T-helper 17 cell (primary cell): ENCODE results near the gene CDH9. TPM values are rescaled to one million over a fixed set of nuclear protein-coding genes. Genes with fewer than 3 reads are reported as not detected.
"Not testable (repeated sequence)": the region's sequence is repeated elsewhere in the genome, so short reads cannot be mapped to it uniquely, and the experiment has no call there.

Experiments used
- ATAC-seq: fragments of 150-1000 bp; cut with Tn5 transposase; 2 replicates; pipeline ENCODE4 v1.10.0; 2021; ENCODE audit warnings: mild to moderate bottlenecking, moderate library complexity
- DNase-seq, 3 donors: peaks; one replicate each; pipeline versions ENCODE4 v3.0.0 to v3.0.0-alpha.2; 2020 to 2021
- H3K9me3 ChIP-seq: one replicate; pipeline ENCODE4 v1.7.0; 2013; ENCODE audit warnings: low read length, mild to moderate bottlenecking; ENCODE audit not compliant: control insufficient read depth, poor library complexity, severe bottlenecking
- H3K27ac Mint-ChIP-seq: one replicate; pipeline ENCODE4 v1.8.0; 2022; ENCODE audit warnings: mild to moderate bottlenecking, moderate library complexity, mixed read lengths
- H3K27me3 Mint-ChIP-seq: one replicate; pipeline ENCODE4 v1.8.0; 2022; ENCODE audit warnings: mixed read lengths
- H3K36me3 Mint-ChIP-seq: one replicate; pipeline ENCODE4 v1.8.0; 2022; ENCODE audit warnings: low read depth, mixed read lengths
- H3K4me1 Mint-ChIP-seq: one replicate; pipeline ENCODE4 v1.8.0; 2022; ENCODE audit warnings: mild to moderate bottlenecking, mixed read lengths
- H3K4me3 Mint-ChIP-seq: one replicate; pipeline ENCODE4 v1.8.0; 2022; ENCODE audit warnings: mild to moderate bottlenecking, moderate library complexity, mixed read lengths
- total RNA-seq, 4 donors: library from RNA in 2 of 4; stranded (reverse) in 2 of 4; gene quantifications; one replicate each; pipeline ENCODE4 v1.2.3 and lab custom pipeline; 2022 to 2026

Gene CDH9
- total RNA-seq, 2 donors from 2014 or later, result not detected

DNA sequence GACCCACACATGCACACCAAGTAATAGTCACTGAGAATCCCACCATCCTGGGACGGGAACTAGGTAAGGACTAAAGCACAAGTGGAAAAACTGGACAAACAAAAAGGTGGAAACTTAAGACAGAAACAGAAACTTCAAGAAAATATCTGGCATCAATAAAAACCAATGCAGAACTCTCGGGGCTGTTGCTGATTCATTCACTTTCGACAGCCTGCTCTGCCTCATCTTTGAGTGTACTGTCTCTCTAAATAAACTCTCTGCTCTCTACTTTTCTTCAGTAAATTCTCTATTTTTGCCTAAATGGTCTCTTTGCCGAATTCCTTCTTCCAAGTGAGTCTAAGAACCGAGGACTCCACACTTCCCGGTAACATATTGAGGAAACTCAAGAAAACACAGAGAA lies 116.9 kb downstream of the CDH9 start:
- Mint-ChIP-seq H3K27me3 (no peaks in the 10 kb centered on the region), H3K4me3 (no peak overlapping the region), H3K36me3 (no peaks in the 10 kb centered on the region), H3K4me1 (no peaks in the 10 kb centered on the region), H3K27ac (no peak overlapping the region)
- ATAC-seq, result no peak
- H3K9me3 ChIP-seq, result no peaks in the 10 kb centered on the region
- DNase-seq, result no peak

DNA sequence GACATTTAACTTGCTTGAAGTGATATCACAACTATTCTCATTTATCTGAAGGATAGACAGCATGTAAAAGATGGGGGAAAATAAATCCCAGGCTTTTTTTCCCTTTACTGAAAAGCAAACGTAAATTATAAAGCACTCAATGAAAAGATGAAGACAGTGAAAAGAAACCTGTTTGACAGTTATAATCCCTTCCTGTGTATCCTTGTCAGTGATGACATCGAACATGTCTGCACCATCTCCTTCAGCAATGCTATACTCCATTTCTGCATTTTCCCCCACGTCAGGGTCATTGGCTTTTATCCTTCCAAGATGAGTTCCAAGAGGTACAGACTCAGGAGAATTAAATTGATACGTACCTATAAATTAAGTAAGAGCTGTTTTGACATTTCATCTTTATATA lies 134.9 kb downstream of the CDH9 start:
- no peak for ATAC-seq
- Mint-ChIP-seq H3K36me3 (no peaks in the 10 kb centered on the region), H3K4me1 (no peaks in the 10 kb centered on the region)

DNA sequence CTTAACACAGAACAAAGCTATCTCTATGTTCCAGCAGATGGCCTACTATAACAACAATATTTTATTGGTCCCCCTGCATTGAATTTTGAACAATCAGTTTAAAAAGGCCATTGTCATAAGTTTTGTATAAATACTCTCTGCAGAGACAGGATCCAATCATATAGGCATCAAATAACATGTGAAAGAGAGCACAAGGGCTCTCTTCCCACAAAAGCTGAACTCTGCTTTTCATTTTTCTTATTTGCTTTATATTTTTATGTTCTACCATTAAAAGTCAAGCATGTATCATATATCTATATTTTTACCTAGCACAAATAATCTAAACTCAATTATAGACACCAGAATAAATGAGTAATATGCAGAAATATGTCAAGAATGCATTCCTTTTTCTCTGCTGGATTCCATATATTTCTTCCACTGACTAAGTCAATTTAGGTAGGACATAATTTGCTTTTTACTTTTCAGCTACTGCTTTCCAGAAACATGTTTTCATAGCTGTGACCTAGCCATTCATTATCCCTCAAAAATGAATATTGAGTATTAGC lies 143.6 kb downstream of the CDH9 start:
- H3K9me3 ChIP-seq, result no peaks in the 10 kb centered on the region
- Mint-ChIP-seq H3K36me3 (no peaks in the 10 kb centered on the region), H3K27me3 (no peaks in the 10 kb centered on the region), H3K4me1 (no peaks in the 10 kb centered on the region), H3K27ac (no peak overlapping the region), H3K4me3 (no peak overlapping the region)
- ATAC-seq (no peak), DNase-seq (no peak)

More for the DNA sequence above, 134.9 kb downstream of the CDH9 start:
- Mint-ChIP-seq H3K4me3 (no peak overlapping the region), H3K27ac (no peak overlapping the region), H3K27me3 (no peaks in the 10 kb centered on the region)
- no peaks in the 10 kb centered on the region for H3K9me3 ChIP-seq
- no peak for DNase-seq

DNA sequence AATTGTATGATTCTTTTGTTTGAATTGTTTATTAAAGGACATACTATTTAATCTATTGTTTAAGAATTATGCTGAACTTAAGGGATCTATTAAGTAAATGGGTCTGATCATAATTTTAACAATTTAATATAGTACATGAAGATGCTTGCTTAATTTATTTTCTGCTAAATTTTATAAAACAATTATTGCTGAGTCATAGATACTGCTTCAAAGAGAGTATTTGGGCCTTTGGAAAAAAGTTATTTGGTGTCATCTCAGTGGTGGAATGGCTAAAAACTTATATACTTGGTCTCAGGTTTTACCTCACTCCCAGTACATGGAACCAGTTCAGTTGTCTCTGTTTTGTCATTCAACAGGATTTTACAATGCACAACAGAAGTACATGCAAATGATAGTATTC lies 145.3 kb downstream of the CDH9 start:
- Mint-ChIP-seq H3K36me3 (no peaks in the 10 kb centered on the region), H3K4me3 (no peak overlapping the region), H3K27me3 (no peaks in the 10 kb centered on the region), H3K27ac (no peak overlapping the region), H3K4me1 (no peaks in the 10 kb centered on the region)
- no peak for DNase-seq
- no peak for ATAC-seq
- no peaks in the 10 kb centered on the region for H3K9me3 ChIP-seq

DNA sequence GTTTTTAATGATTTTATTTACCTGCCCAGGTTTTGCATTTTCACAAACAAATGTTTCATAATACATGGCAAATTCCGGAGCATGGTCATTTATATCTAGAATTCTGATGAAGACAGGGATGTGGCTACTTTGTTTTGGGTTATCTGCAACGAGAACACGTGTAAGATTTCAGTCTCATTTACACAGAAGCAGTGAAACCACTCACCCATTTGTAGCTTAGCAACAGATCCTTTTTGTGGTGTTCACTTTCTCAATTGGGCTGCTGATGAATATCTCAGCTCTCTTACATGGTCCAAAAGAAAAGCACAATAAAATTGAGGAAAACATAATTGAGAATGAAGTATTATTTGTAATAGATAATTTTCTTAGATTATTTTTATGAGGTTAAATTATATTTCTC lies 148.6 kb downstream of the CDH9 start:
- H3K27ac Mint-ChIP-seq, result no peak overlapping the region
- ATAC-seq (no peak), DNase-seq (no peak)
- H3K4me1 Mint-ChIP-seq, result no peaks in the 10 kb centered on the region
- H3K4me3 Mint-ChIP-seq, result no peak overlapping the region
- H3K9me3 ChIP-seq, result no peaks in the 10 kb centered on the region
- no peaks in the 10 kb centered on the region for H3K36me3 Mint-ChIP-seq
- no peaks in the 10 kb centered on the region for H3K27me3 Mint-ChIP-seq

DNA sequence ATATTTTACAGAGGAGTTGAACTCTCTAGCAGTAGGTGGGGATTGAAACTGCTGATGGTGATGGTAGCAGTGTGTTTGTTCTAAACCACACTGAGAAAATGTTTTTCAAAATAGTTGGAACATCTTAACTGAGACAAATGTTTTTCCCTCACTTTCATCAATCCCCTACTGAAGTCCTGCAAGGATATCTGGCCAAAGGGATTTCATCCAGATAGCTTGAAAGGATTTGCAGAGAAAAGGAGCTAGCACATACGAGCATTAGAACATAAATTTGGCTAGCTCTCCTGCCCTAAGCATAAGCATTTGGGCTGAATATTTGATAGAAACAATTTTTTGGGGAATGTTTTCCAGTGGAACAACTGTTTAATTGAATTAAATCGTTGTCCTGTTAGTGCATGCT lies 153.9 kb downstream of the CDH9 start:
- Mint-ChIP-seq H3K4me3 (no peak overlapping the region), H3K36me3 (no peaks in the 10 kb centered on the region), H3K27me3 (no peaks in the 10 kb centered on the region), H3K27ac (no peak overlapping the region), H3K4me1 (no peaks in the 10 kb centered on the region)
- no peaks in the 10 kb centered on the region for H3K9me3 ChIP-seq
- ATAC-seq (no peak), DNase-seq (no peak)

DNA sequence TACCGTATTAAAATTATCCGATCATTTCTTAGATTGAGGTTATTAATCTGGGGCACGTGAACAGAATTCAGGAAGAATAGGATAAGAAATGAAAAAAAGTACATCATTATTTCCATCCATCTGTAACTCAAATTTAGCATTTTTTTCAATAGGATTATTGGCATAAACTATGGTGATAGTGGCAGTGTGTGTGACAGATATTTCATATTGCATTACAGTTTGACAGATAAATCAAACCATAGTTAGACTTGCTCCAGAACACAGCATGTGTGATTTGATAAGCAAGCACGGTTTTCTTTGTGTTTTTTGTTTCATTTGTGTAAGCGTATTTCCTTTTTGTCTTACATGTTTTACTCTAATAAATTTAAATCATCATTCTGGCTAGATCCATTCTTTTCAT lies 155.0 kb downstream of the CDH9 start:
- H3K9me3 ChIP-seq, result no peaks in the 10 kb centered on the region
- no peak overlapping the region for H3K27ac Mint-ChIP-seq
- H3K4me1 Mint-ChIP-seq, result no peaks in the 10 kb centered on the region
- H3K4me3 Mint-ChIP-seq, result no peak overlapping the region
- DNase-seq (no peak), ATAC-seq (no peak)
- no peaks in the 10 kb centered on the region for H3K27me3 Mint-ChIP-seq
- H3K36me3 Mint-ChIP-seq, result no peaks in the 10 kb centered on the region

DNA sequence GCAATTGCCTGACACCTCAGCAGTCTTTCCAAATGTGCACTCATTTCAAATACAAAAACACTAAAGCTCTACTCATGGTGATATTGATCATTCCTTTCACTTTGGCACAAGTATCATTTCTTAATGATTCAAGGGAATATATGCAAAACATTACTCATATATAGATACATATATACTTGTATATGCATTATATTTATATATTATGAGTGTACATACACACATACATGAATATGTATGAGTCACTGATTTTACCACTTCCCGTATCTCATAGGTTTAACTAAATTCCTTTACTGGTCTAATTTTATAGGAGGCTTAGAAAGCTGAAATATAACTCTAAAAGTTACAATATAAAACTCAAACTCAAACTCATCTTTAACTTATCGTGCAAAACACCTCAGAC lies 156.5 kb downstream of the CDH9 start:
- no peaks in the 10 kb centered on the region for H3K4me1 Mint-ChIP-seq
- no peak for DNase-seq
- H3K36me3 Mint-ChIP-seq, result no peaks in the 10 kb centered on the region
- H3K27me3 Mint-ChIP-seq, result no peaks in the 10 kb centered on the region
- no peaks in the 10 kb centered on the region for H3K9me3 ChIP-seq
- H3K27ac Mint-ChIP-seq, result no peak overlapping the region
- no peak for ATAC-seq
- no peak overlapping the region for H3K4me3 Mint-ChIP-seq

DNA sequence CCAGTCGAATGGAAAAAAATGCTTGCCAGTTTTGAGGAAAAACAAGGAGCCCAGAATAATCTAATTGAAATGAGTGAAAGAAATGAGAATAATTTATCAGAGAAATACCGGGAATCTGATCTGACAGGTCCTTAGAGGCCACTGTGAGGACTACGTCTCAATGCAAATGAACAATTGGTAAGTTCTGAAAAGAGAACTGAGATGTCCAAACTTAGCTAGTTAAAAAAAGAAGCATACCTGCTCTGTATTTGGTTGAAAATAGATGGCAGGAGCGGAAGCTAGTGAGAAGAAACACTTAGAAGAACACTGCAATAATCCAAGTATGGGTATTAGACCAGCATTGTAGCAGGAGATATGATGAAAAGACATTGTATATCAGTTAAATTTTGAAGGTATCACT lies 161.2 kb downstream of the CDH9 start:
- Mint-ChIP-seq H3K36me3 (no peaks in the 10 kb centered on the region), H3K27ac (no peak overlapping the region), H3K4me3 (no peak overlapping the region), H3K4me1 (no peaks in the 10 kb centered on the region), H3K27me3 (no peaks in the 10 kb centered on the region)
- no peak for ATAC-seq
- no peaks in the 10 kb centered on the region for H3K9me3 ChIP-seq
- no peak for DNase-seq

DNA sequence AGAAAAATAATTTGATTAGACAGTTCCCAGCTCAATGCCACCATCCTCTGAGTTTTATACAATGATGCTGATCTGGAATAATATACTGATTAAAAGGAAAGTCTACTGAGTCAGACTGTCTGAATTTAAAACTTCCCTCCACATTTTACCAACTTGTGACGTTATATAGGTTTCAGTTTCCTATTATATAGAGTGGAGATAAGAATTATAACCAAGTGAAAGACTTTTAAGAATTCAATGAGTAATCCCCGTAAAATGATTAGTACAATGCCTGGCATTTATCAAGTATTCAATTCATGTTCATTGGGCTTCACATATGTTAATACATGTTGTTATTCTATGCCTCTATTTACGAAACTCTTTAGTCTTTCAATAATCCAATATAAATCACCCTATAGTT lies 166.0 kb downstream of the CDH9 start:
- Mint-ChIP-seq H3K27ac (no peak overlapping the region), H3K36me3 (no peaks in the 10 kb centered on the region), H3K4me3 (no peak overlapping the region), H3K27me3 (no peaks in the 10 kb centered on the region), H3K4me1 (no peaks in the 10 kb centered on the region)
- no peaks in the 10 kb centered on the region for H3K9me3 ChIP-seq
- no peak for DNase-seq
- ATAC-seq, result no peak

DNA sequence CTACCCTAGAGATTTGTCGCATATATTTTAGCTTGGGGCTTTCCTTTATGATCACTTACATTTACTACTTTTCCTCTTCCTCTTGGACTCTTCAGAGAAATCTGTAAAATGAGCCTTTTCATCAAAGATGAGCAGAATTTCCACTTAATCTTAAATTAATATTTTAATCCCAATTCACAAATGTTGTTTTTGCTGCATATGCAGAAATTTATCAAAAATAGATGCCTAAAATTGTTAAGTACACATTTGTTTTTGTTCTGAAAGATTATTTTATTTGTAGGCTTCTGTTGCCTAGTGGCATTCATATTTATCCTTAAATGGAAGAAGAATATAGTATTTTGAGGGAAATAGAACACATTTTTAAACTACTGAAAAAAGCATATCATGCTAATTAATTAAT lies 168.6 kb downstream of the CDH9 start:
- no peak for DNase-seq

DNA sequence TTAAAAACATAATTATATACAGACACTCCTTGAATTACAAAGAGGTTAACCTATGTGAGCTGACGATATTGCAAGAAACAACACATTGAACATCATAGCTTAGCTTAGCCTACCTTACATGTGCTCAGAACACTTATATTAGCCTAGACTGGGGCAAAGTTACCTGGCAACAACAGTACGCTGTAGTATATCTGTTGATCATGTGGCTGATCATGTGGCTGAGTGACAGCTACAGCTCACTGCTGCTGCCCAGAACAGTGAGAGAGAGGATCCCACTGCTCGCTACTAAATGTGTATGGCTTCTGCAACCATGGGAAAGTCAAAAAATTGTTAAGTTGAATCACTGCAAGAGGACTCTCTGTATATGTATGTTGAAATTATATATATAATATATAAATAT lies 169.9 kb downstream of the CDH9 start:
- H3K27ac Mint-ChIP-seq, result no peak overlapping the region
- no peaks in the 10 kb centered on the region for H3K9me3 ChIP-seq
- no peak overlapping the region for H3K4me3 Mint-ChIP-seq
- DNase-seq (no peak), ATAC-seq (no peak)
- H3K36me3 Mint-ChIP-seq, result no peaks in the 10 kb centered on the region
- H3K27me3 Mint-ChIP-seq, result no peaks in the 10 kb centered on the region
- H3K4me1 Mint-ChIP-seq, result no peaks in the 10 kb centered on the region

More for the DNA sequence above, 168.6 kb downstream of the CDH9 start:
- Mint-ChIP-seq H3K36me3 (no peaks in the 10 kb centered on the region), H3K4me3 (no peak overlapping the region), H3K27me3 (no peaks in the 10 kb centered on the region), H3K27ac (no peak overlapping the region), H3K4me1 (no peaks in the 10 kb centered on the region)
- no peak for ATAC-seq
- H3K9me3 ChIP-seq, result no peaks in the 10 kb centered on the region

DNA sequence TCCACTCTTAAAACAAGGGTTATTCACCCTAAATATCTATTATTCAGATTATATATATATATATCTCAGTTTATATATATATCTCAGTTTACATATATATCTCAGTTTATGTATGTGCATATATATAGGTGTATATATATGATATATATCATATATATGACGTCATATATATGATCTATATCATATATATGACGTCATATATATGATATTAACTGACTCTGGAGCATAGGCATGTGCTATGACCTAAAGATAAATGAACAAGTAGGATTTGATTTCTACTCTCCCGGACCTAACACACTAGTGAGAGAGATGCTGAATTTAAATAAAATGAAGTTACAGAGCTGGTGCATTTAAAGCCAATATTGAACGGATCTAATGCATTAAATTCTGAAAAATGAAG lies 174.3 kb downstream of the CDH9 start:
- Mint-ChIP-seq H3K27me3 (no peaks in the 10 kb centered on the region), H3K4me3 (no peak overlapping the region), H3K4me1 (no peaks in the 10 kb centered on the region), H3K27ac (no peak overlapping the region), H3K36me3 (no peaks in the 10 kb centered on the region)
- H3K9me3 ChIP-seq, result no peaks in the 10 kb centered on the region
- ATAC-seq, result no peak
- DNase-seq, result no peak

DNA sequence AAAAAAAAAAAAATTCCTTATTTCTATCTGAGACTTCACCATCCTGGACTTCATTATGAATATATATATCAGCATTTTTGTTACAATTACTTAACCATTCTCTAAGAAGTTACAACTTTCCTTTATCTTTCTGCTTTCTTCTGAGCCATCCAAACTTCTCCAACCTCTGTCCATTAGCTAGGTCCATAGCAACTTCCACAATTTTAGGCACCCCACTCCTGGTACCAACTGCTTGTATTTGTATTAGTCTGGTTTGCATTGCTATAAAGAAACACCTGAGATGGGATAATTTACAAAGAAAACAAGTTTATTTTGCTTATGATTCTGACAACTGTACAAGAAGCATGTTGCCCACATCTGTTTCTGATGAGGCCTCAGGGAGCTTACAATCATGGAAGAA lies 182.1 kb downstream of the CDH9 start:
- H3K27ac Mint-ChIP-seq, result no peak overlapping the region
- H3K27me3 Mint-ChIP-seq, result no peaks in the 10 kb centered on the region
- DNase-seq (no peak), ATAC-seq (no peak)
- no peaks in the 10 kb centered on the region for H3K36me3 Mint-ChIP-seq
- H3K9me3 ChIP-seq, result peaks cover 7% of the 10 kb centered on the region
- no peaks in the 10 kb centered on the region for H3K4me1 Mint-ChIP-seq
- no peak overlapping the region for H3K4me3 Mint-ChIP-seq

DNA sequence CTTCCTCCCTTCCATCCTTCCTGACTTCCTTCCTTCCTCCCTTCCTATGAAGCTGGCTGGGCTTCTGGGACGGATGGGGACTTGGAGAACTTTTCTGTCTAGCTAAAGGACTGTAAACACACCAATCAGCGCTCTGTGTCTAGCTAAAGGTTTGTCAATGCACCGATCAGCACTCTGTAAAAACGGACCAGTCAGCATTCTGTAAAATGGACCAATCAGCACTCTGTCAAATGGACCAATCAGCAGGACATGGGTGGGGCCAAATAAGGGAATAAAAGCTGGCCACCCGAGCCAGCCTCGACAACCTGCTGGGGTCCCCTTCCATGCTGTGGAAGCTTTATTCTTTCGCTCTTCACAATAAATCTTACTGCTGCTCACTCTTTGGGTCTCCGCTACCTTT lies 185.9 kb downstream of the CDH9 start:
- not testable (repeated sequence) for DNase-seq, H3K27me3 Mint-ChIP-seq, ATAC-seq, H3K9me3 ChIP-seq, H3K27ac Mint-ChIP-seq, H3K4me1 Mint-ChIP-seq, H3K36me3 Mint-ChIP-seq, H3K4me3 Mint-ChIP-seq
